Measurements from ENCODE around the gene CREB3.

The CREB3 gene

DNA sequence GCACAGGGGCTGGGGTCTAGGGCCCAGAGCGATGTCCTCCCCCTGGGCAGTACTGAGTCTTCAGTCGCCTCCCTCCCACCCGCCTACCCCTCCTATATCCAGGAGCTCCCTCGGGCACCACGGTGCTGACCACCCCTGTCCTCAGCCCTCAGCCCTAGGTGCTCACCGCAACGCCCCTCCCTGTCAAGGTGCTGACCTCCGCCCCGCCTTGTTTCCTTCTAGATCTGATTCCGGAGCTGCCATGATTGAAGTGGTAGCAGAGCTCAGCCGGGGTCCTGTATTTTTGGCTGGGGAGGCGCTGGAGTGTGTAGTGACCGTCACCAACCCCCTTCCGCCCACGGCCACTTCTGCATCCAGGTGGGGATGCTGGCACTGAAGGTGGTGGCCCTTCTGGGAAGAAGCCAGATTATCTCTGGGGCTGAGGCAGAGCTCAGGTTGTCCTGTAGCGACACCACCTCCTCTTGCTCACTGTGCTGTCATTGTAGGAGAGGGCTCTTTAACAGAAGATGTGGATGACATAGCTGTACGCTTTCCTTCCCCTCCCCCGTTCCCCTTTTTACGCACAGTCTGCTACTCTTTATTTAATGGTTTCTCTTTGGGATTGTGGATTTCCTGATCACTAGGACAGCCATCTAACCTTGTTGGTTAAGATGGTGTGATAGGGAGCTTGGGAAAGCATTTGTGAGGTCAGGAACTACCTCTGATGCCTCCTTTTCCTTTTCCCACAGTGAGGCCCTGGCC is 17.2 kb downstream of the CREB3 start:
- peak; percentile 31 for DNase-seq (ENCODE audit: low read depth)

DNA sequence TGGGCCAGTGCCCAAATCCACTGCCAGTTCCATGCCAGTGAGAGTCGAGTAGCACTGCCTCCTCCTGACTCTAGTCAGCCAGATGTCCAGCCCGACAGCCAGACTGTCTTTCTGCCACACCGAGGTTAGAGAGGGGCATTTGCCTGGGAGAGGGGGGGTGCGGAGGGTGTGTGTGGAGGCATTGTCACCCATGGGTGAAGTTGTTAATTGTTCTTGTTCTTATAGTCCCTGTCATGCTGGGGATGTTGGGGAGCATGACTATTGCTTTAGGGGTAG is 17.7 kb downstream of the CREB3 start:
- no peak for DNase-seq (ENCODE audit: low read depth)

DNA sequence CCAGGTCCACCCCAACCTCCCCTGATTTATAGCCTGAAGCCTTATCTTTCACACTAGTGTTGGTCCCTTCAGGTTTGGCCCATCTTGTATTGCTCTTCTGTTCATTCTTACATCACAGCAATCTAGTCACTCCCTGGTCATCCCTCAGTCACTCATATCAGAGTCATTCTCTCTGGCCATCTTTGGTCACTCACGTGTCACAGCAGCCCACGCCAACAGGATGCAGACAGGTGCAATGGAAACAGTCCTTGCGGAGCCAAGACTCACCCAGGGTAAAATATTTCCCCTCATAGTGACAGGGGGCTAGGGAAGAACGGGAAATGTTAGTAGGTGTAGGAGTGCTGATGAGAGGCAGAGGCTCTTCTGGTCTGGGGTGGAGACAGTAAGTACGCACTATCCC is 21.0 kb downstream of the CREB3 start:
- no peak for DNase-seq (ENCODE audit: low read depth)

DNA sequence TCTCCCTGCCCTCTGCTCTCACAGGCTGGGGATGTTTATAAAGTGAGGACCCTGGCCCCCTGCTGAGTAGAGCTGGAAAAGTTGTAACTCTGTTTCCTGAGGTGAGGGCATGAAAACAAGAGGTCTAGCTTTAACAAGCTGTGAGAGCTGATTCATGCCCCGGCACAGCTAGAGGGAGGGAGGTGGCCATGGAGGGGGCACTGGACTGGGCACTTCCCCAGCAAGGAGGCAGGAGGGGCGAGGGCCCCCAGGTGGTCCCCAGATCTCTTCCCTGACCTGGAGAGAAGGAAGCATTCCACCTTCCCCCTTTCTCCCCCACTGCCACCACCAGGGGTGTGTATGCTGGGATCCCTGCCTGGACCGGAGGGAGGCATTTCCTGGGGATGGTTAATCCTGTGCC is 21.8 kb downstream of the CREB3 start, which contains the start of gene MSMP:
MSMP (minus strand) TSS at position 13 of the 400 bp plus-strand sequence. CDS start 147 bp downstream, outside the sequence.
- DNase-seq (ENCODE audit: low read depth) = no peak

DNA sequence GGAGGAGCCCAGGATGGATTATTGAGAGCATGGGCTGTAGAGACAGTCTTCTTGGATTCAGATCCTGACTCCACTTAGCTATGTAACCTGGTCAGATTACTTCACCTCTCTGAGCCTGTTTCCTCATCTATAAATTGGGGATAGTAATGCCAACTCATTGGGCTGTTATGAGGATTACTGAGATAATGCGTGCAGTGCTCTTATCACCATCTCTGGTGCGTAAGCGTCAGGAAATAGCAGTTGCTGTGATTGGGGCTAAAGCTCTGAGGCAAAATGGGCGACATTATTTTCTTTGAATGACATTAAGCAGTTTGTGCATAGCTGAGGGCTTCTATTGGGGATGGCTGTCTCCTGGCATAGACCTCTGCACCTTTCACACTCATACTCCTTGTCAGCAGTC is 22.6 kb downstream of the CREB3 start:
- DNase-seq (ENCODE audit: low read depth) = no peak

DNA sequence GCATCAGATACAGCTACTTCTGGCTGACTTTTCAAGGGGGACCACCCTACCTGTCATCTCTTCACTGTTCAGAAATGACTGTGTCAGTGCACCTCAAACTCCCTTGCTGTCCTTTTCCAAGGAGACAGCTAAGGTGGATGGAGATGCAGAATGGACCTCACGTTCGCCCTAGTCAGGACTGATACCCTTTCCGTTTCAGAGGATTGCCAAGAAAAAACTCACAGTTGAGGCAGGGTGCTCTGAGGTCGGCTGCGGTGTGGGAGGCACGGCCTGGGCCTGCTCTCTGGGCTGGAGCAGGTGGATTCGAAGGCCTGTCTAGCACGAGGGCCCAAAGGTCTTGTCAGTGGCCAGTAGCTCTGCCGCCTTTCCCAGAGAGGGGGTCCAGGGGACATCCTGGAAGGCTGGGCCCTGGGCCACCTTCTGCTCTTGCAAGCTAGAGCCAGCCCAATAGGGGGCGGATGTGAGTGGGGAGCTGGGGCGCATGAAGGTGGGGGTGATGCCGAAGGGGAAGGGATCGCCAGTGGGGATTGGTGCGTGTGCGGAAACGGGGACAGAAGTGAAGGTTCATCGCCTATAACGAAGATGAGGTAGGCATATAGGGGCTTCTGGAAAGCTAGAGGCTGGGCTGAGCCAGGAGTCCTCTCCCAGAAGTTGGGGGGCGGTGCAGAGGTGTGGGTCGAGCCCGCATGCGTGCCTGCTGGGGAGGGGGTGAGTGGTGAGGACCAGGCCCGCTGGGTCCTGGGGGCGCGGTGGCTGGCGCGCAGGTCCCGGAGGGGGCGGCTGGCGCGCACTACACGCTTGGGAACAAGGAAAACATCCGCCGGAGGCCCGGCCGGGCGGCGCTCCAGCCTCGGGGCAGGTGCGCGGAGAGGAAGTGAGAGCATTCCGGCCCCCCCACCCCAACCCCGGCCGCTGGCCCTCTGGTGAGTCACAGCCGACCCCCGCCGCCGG is 24.1 kb downstream of the CREB3 start:
- peak; percentile 71 for DNase-seq (ENCODE audit: low read depth)

DNA sequence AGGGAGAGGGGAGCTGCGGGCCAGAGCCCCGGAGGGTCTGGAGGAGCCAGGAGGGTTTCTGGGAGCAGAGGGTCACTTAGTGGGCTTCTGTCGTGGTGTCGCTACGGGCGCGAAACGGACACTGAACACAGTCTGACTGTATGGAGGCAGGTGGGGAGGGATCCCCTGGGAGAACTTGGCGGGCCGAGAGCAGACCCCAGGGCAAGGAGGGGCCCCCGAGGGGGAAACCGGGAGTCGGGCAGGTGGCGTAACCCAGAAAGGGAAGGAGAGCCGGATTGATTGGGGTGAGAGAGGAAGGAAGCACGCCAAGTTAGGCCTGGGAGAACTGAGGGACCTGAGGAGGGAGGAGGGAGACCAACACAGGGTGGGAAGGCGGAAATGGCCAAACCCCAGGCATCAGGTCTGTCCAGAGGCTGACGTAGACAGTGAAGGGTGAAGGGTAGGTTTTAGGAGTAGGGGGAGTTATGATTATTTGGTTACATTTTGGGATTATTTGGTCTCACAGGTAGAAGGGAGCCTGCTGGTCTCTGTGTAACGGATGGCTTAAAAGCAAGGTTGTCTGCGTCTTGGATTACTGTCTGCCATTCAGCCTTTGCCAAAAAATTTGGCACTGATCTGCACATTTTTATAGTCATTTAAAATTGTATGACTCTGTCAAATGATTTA is 24.9 kb downstream of the CREB3 start:
- peak; percentile 64 for DNase-seq (ENCODE audit: low read depth)

DNA sequence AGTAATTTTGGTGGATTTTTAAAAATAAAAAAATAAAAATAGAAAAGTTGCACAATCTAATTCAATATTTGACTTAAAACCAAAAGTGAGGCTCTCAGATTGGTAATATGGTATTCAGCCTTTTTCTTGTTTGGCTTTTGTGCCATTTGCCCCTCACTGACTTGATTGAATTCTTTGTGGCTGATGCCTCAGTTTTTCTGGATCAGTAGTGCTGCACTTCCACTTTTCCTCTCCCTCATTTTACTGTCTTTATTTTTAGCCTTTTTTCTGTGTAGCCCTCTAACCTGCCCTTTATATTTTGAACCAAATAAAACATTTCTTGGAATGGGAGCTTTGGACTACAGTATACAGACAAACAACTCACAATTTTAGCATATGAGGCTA is 25.4 kb downstream of the CREB3 start:
- no peak for DNase-seq (ENCODE audit: low read depth)

DNA sequence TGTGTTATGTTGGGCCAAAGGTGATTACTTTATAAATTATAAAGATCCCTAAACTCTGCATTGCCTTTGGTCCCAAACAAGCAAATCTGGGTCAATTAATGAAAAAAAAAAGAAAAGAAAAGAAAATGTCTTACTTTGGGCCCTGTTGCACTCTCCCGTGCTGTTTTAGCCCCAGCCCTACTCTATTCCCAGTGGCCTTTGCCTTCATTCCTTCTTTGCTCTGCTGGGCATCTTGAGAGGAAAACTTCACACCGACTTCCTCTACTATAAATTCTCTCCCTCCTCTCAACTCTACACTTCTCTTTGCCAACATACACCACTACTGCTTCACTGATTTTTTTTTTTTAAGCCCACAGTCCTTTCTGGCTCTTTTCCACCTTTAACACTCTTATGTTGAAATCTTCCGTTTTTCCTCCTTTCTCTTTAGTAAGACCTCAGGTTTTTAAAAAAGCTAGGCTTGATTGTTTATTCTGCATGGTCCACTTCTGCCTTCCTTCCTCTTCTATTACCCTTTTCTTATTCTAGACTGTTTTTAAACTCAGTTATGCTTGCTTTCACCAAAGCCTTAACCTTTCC is 26.1 kb downstream of the CREB3 start:
- no peak for DNase-seq (ENCODE audit: low read depth)

DNA sequence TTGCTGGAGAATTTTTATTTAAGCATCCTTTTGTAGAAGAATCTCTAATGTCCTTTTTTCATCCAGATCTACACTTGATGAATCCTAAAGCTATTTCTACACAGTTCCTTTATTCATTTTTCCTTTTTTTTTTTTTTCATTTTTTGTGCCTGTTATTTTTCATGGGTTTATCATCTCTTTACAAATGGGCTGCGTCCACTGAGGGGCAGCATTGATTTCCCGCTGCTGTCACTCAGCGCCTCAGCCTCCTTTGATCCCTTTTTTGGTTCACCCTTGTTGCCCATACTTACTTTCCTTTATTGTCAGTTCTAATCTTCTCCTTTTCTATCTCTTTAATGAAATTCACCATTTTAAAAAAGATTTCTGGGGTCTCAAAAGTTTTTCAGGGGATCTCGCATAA is 27.3 kb downstream of the CREB3 start:
- DNase-seq (ENCODE audit: low read depth) = no peak

DNA sequence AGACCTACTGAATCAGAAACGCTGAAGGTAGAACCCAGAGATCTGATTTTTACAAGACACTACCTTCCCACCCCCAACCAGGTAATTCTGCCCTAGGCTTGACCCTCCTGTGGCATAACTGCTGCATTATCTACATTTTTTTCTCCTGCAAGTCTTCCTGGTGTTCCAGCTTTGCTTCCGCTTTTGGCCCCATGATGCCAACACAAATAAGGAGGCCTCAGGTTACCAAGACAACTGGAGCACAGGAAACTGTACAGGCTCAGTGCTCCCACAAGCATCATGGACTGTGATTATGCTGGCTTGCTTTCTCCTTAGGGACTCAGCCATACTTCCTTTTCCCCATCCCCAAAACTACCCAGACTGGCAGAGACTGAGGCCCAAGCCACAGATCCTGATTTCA is 28.2 kb downstream of the CREB3 start:
- DNase-seq (ENCODE audit: low read depth) = no peak

DNA sequence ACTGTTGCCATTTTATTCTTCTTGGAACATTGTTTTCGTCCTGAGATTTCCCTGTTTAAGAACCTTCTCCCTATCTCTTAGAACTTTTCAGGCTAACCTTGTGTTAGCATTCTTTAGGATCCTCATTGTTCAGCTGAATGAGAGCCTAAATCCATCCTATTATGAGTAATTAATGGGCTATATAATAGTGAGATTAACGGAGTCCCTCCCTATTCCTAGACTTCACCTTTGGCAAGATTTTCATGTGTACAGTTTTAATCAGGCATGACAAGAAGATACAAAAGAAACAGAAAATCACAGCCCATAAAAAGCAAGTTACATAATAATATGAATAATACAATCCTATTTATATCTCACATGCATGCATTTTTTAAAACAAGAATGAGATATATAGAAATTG is 30.7 kb downstream of the CREB3 start:
- DNase-seq (ENCODE audit: low read depth) = no peak

DNA sequence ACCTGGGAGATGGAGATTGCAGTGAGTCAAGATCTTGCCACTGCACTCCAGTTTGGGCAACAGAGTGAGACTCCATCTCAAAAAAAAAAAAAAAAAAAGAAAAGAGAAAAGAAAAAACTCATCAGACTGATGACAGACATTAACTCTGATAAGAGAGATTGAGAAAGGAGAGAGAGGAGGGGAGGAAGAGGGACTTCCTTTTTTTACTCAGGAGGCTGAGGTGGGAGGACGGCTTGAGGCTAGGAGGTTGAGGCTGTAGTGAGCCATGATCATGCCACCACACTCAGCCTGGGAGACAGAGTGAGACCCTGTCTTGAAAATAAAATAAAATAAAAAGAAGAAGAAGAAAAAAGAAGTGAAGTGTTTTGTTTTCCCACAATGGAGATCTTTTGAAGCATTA is 31.3 kb downstream of the CREB3 start:
- DNase-seq (ENCODE audit: low read depth) = no peak

DNA sequence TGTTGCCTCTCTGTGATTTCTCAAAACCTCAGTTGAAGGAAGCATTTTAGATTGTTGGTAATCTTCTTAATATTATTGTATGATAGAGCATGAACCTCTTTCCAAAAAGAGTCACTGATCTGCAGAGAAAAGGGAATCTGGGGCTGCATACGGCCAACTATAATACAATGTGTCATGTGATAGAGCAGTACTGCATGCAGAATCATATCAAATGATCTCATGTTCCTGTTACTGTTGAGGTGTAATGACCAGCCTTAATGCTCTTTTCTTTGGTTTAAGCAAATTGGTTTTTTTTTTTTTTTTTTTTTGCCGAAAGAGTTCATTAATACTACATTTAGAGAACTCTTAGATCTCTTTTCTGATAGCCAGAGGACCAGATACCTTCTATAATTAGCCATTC is 34.5 kb downstream of the CREB3 start:
- no peak for DNase-seq (ENCODE audit: low read depth)

DNA sequence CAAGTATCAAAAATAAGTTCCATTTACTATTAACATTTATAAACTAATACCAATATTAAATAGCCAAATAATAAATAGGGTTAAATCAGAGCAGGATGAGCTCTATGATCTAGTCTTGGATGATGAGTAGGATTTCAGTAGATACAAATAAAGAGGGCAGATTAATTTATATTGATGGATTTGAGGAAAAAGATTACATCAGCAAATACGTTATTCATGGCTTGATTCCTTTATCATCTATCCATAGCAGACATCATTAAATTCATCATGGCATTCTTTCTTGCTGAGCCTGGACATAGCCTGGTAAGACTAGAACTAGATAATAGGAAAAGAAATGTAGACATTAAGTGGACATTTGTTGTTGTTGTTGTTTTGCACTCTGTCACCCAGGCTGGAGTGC is 35.0 kb downstream of the CREB3 start:
- DNase-seq (ENCODE audit: low read depth) = no peak

DNA sequence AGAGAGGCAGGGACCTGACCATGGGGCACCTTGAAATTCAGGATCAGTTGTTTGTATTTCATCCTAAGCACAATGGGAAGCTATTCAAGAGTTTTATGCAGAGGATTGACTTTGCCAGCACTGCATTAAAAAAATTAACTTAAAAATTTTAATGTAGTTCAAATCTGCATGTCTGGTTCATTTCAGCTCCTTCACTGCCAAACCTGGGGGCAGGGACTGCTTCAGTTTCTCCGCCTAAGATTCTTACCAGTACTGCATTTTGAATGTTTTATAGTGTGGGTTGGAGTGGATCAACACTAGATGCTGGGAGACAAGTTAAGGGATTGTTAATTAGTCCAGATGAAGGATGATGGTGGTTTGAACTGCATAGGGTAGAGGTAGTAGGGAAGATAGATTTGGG is 37.3 kb downstream of the CREB3 start:
- DNase-seq (ENCODE audit: low read depth) = no peak

DNA sequence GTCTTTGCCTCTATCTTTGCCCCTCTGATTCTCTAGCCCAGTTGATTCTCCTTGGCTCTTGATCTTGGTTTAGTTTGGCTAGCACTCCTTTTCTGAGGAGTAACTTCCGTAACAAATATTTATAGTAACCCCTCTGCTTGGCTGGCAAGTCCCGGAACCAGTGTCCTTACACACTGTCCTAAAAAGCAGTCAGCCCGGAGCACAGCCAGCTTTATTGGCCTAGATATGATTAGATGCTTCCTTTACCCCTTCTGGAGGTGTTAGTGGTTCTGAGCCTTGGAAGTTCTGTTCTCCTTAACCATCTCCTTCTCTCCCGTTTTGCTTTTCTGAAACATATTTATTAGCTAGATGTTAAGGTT is 38.6 kb downstream of the CREB3 start:
- no peak for DNase-seq (ENCODE audit: low read depth)

DNA sequence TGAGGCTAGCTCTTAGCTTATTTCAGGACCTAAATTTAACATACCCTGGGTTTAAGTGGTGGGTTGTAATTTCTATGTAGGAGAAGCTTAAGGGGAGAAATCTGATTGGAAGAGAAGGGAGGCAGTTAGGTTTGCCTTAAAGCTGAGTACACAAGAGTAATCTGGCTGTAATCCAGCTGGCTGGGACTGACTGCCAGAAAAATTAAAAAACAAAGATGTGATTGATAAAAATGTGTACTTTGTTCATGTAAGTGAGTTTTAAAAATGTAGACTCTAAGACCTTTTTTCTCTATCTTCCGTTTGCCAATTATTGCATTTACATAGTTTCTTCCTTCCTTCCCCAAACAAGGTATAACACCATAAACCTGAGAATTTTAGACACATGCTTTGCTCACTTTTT is 39.1 kb downstream of the CREB3 start:
- peak; percentile 30 for DNase-seq (ENCODE audit: low read depth)

DNA sequence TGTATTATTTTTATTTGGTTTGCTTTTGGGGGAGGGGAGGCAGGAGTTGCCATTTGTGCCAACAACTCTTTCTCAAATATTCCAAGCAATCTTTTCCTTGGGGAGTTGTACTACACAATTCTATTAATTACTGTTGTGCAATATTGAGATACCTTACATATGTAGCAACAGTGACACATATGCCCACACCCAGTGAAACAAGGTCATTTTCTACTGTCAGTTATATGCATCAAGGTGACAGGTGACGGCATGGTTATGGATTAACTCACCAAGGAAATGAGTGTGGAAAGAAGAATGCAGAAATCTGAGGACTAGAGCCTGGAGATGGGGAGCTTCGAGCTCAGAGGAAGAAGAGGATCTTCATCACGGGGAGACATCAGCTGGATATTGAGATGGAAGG is 39.5 kb downstream of the CREB3 start:
- DNase-seq (ENCODE audit: low read depth) = peak; percentile 59

DNA sequence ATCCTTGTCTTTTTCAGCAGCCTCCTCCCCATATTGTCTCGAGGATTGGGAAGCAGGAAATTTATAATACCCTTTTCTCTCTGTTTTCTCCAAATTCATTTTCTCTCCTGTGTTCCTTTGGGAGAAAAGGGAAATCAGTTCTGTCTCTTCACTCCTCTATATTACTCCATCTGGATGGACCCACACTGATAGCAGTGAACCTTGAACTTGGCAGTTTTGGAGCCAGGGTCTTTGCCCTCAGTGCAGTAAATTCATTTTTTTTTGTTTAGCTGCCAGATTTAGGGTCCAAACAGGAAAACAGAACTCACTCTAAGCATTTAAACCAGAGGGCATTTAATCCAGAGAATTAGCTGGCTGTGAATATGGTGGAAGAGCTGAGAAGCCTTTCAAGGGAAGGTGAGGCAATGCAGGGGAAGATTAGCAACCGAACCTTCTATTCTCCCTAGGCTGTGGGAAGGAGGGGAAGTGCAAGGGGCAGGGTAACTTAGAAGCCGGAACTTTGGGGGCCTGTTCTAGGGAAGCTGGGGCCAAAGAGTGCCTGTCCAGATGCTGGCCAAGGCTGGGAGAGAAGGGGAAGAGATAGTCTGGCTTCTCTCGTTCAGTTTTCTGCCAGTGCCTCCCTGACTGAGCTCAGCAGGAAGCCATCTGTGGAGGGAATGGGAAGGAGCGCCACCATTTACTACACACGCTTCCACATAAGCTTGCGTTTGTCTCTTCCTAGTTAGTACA is 42.6 kb downstream of the CREB3 start:
- DNase-seq (ENCODE audit: low read depth) = no peak

DNA sequence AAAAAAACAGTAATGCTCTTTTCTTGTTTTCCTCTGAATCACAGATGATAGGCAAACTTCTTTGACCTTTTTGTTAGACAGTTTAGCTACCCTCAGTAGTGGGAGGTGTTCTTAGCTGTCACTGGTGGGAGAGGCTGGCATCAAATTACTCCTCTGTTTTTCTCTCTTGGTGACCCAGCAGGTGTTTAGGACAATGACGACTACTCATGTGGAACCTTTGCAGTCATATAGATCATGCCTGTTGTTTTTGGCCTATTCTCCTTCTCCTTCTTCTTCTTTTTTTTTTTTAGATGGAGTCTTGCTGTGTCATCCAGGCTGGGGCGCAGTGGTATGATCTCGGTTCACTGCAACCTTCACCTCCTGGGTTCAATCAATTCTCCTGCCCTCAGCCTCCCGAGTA is 43.6 kb downstream of the CREB3 start:
- DNase-seq (ENCODE audit: low read depth) = no peak

DNA sequence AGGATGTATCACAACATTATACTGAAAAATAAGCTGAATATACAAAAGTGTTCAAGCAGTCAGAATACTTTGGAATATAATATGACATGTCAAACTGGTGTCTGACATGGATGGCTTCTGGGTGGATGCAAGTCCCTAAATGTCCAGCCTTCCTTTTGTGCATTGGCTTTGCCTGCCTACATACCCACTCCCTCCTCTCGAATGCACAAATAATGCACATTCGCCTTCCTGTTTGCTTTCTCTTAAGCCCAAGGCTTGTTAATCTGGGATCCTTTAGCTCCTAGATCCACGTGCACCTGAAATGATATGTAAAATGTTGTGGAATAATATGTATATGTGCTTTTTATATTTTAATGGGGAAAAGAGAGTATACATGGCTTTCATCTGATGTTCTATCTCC is 46.0 kb downstream of the CREB3 start:
- DNase-seq (ENCODE audit: low read depth) = no peak

Data from ELR (cell line).